ENCODE measurements around the gene MBD5.
A peak's percentile ranks its signal among the peaks of the same experiment; 100 is the strongest.

Gene MBD5

DNA sequence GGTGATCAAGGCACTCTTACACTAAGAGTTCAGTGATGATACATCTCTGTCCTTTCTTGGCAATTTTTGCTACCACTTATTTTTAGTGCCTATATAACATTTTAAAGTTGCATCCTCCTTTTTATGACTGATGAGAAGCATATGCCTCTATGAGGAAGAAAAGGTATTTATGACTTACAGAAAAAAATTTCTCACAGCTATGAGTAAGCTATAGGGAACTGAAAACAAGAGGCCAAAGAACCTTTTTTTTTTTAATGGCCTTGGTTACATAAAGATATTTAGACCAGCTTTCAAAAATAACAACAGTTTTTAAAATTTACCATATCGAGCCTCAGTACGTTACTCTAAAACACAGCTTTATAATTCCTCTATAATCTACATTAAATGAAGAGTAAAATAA, 21.3 kb downstream of the MBD5 start:
- TF ChIP-seq, protein P1, sequence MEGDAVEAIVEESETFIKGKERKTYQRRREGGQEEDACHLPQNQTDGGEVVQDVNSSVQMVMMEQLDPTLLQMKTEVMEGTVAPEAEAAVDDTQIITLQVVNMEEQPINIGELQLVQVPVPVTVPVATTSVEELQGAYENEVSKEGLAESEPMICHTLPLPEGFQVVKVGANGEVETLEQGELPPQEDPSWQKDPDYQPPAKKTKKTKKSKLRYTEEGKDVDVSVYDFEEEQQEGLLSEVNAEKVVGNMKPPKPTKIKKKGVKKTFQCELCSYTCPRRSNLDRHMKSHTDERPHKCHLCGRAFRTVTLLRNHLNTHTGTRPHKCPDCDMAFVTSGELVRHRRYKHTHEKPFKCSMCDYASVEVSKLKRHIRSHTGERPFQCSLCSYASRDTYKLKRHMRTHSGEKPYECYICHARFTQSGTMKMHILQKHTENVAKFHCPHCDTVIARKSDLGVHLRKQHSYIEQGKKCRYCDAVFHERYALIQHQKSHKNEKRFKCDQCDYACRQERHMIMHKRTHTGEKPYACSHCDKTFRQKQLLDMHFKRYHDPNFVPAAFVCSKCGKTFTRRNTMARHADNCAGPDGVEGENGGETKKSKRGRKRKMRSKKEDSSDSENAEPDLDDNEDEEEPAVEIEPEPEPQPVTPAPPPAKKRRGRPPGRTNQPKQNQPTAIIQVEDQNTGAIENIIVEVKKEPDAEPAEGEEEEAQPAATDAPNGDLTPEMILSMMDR (IDR thresholded peaks at IDR 0.05; ENCODE audit: control insufficient read depth, extremely low read depth, insufficient read depth): no peak
- no peak overlapping the region for H3K4me3 ChIP-seq (ENCODE audit: low read depth, low read length)
- no peak for DNase-seq (ENCODE audit: low read depth)

DNA sequence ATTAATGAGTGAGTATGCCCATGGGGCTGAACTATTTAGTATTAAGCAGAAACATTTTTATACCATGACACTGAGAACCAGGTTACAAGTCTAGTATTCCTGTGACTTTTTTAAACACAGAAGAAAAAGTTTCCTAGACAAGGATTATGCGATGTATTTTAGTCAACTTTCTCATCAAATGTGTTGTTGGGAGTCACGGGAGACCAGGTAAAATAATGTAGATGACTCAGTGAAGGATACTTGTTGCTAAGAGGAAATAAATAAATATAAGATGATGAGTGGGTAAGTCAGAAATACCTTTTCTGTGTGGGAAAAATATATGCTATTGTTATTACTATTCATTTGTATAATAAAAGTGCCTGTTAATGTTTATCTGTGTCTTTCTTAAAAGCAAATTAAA, 23.4 kb downstream of the MBD5 start:
- no peak for DNase-seq (ENCODE audit: low read depth)
- TF ChIP-seq, protein P1 (IDR thresholded peaks at IDR 0.05; ENCODE audit: control insufficient read depth, extremely low read depth, insufficient read depth): no peak
- H3K4me3 ChIP-seq (ENCODE audit: low read depth, low read length): no peak overlapping the region

DNA sequence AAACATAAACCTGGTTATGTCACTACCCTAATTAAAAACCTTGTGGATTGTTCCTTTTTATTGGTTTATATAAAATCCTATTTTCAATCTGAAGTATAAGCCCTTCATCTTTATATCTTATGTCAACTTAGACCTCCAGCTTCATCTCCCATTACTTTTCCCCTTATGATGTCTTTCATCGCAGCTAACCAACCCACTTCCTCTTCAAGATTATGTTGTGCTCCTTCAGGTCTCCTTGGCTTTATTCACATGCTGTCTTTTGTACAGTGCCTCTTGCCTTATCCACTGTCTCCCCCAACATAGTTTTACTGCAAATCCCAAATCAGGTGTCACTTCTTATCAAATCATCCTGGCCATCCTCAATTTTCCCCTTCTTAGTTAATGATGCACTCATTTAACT, 25.9 kb downstream of the MBD5 start:
- TF ChIP-seq, protein P1 (IDR thresholded peaks at IDR 0.05; ENCODE audit: control insufficient read depth, extremely low read depth, insufficient read depth): no peak
- no peak overlapping the region for H3K4me3 ChIP-seq (ENCODE audit: low read depth, low read length)
- DNase-seq (ENCODE audit: low read depth): no peak

DNA sequence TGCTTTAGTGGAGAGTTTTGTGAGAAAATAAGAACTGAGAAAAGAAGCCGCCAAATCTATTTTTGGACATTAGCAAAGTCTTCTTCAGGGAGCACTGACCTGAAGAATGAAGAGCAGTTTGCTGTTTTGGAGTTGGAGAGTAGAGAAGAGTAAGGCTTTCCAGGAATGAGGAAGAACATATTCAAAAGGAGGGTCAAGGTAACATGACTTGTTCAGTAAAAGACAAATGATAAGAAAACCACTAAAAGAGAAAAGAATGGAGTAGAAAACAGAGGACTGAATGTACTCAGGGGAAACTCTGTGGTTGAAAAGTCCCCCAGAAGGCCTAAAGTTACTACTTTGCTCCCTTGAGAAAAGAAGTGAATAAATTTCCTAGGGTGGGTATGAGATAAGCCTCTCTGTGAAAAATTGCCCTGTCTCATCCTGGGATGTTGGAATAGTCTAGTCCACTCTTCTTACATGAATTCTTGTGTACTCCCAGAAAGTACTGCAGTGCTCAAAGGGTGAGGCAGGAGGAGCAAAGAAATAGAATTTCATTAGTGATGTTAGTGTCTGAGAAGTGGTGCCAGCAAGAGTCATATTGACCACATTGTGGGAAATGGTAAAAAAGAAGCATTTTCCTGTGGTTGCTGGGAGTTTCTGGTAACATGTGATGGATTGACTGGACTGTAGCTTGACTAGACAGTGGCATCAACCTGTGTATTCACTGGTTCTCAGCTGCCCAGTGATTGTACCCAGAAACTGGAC, 27.8 kb downstream of the MBD5 start:
- TF ChIP-seq, protein P1 (IDR thresholded peaks at IDR 0.05; ENCODE audit: control insufficient read depth, extremely low read depth, insufficient read depth): no peak
- H3K4me3 ChIP-seq (ENCODE audit: low read depth, low read length): no peak overlapping the region
- no peak for DNase-seq (ENCODE audit: low read depth)

DNA sequence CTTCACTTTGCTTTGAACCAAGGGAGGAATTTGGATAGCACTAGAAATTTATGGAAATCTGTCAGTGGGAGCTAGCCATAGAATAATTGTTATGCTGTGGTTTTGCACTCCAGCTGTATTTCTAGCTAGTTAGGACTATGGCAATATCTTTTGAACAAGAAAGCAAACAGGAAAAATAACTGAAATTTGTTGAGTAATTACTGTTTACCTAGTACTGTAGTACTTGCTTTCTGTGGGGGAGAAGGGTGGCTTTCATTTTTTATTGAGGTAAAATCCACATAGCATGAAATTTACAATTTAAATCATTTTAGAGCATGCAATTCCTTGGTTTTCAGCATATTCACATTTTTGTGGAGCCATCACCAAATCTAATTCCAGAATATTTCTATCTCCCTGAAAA, 28.4 kb downstream of the MBD5 start:
- DNase-seq (ENCODE audit: low read depth): no peak
- TF ChIP-seq, protein P1 (IDR thresholded peaks at IDR 0.05; ENCODE audit: control insufficient read depth, extremely low read depth, insufficient read depth): no peak
- no peak overlapping the region for H3K4me3 ChIP-seq (ENCODE audit: low read depth, low read length)

DNA sequence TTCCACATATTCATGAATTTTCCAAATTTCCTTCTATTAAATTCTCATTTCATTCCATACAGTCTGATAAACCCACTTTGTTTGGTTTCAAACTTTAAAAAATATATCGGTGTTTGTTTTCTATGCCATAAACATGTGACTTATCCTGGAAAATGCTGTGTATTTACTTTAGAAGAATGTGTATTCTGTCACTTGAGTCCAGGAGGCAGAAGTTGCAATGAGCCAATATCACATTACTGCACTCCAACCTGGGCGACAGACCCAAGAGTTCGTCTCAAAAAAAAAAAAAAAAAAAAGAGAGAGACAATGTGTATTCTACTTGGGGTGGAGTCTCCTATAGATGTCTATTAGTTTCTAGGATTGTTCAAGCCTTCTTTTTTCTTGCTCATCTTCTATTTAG, 31.8 kb downstream of the MBD5 start:
- H3K4me3 ChIP-seq (ENCODE audit: low read depth, low read length): no peak overlapping the region
- TF ChIP-seq, protein P1 (IDR thresholded peaks at IDR 0.05; ENCODE audit: control insufficient read depth, extremely low read depth, insufficient read depth): no peak
- peak; percentile 22 for DNase-seq (ENCODE audit: low read depth)

DNA sequence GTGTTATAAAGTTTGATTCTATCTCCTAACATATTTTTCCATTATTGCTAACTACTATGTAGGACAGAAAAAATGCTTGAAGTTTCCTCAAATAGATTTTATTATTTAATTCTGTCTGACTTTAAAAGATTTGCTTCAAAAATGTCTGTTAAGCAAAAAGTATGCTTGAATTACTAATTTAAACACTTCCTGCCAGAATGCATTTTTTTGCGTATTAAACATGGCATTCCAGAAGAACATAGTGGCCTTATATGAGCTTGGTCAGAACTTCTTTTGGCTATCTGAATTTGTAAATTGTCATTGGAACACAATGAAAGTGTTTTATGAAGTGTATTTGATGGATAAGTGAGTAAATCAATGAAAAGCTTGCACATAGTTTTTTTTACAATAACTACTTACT, 37.8 kb downstream of the MBD5 start:
- TF ChIP-seq, protein P1 (IDR thresholded peaks at IDR 0.05; ENCODE audit: control insufficient read depth, extremely low read depth, insufficient read depth): no peak
- no peak for DNase-seq (ENCODE audit: low read depth)

More for the DNA sequence above, 37.8 kb downstream of the MBD5 start:
- H3K4me3 ChIP-seq (ENCODE audit: low read depth, low read length): no peak overlapping the region

Measured in LNCaP clone FGC (cell line).